IgD-negative memory B cell (primary cell): Measurements from ENCODE around the gene HSF4. TPM values are rescaled to one million over a fixed set of nuclear protein-coding genes. Genes with fewer than 3 reads are reported as not detected.

Experiments used
- H3K27ac Mint-ChIP-seq, 3 donors: one replicate each; pipeline ENCODE4 v1.8.0; 2020 to 2022; ENCODE audit warnings: mild to moderate bottlenecking in 3 of 3, mixed read lengths in 3 of 3, moderate library complexity in 1 of 3
- H3K27me3 Mint-ChIP-seq: one replicate; pipeline ENCODE4 v1.8.0; 2021; ENCODE audit warnings: mixed read lengths
- H3K36me3 Mint-ChIP-seq: one replicate; pipeline ENCODE4 v1.8.0; 2020; ENCODE audit warnings: mild to moderate bottlenecking, mixed read lengths
- H3K4me1 Mint-ChIP-seq, 3 donors: one replicate each; pipeline ENCODE4 v1.8.0; 2020 to 2022; ENCODE audit warnings: mixed read lengths in 3 of 3, mild to moderate bottlenecking in 1 of 3
- H3K4me3 Mint-ChIP-seq, 4 donors: one replicate each; pipeline ENCODE4 v1.8.0; 2020 to 2022; ENCODE audit warnings: mild to moderate bottlenecking in 4 of 4, mixed read lengths in 4 of 4, moderate library complexity in 3 of 4
- H3K9me3 Mint-ChIP-seq, 3 donors: one replicate each; pipeline ENCODE4 v1.8.0; 2020 to 2021; ENCODE audit warnings: mixed read lengths in 3 of 3, mild to moderate bottlenecking in 1 of 3
- polyA plus RNA-seq: library from polyadenylated mRNA; unstranded; fragments of 300-500 nt; fragmentation: Illumina TruSeq; gene quantifications from one replicate; pipeline ENCODE4 v1.2.3, GENCODE V29; 2021

Gene HSF4
- polyA plus RNA-seq, 1 donor from 2014 or later: not detected

- peaks cover 68% of the 10 kb centered on the region for H3K27me3 Mint-ChIP-seq
Observed at GRCh38 chr16:67169642-67170167, 5.2 kb downstream of the HSF4 start.

GRCh38 chr16:67170168-67170948 lies 5.8 kb downstream of the HSF4 start, which contains the start of gene NOL3:
NOL3 (plus strand) TSS chr16:67170538.
- Mint-ChIP-seq H3K36me3 (peaks cover 1% of the 10 kb centered on the region), H3K27me3 (peaks cover 63% of the 10 kb centered on the region), H3K4me3 (peak within 1 kb of the TSS; percentile 66 to 87 (median 76)), H3K9me3 (peaks cover 0 to 2% (median 0%) of the 10 kb centered on the region in 3 donors), H3K4me1 (peaks cover 15 to 26% (median 19%) of the 10 kb centered on the region in 3 donors), H3K27ac (peak within 1 kb of the TSS in 1 of 3 donors; percentile 35)

More at GRCh38 chr16:67169642-67170167, 5.2 kb downstream of the HSF4 start:
- Mint-ChIP-seq H3K27ac (peak overlapping the region in 1 of 3 donors; percentile 35), H3K4me3 (peak overlapping the region in 3 of 4 donors; percentile 68 to 87 (median 85)), H3K36me3 (peaks cover 1% of the 10 kb centered on the region), H3K9me3 (peaks cover 0 to 2% (median 0%) of the 10 kb centered on the region in 3 donors), H3K4me1 (peaks cover 18 to 26% (median 19%) of the 10 kb centered on the region in 3 donors)

GRCh38 chr16:67170949-67171649 lies 6.6 kb downstream of the HSF4 start:
- H3K36me3 Mint-ChIP-seq: peaks cover 1% of the 10 kb centered on the region
- H3K27me3 Mint-ChIP-seq: peaks cover 61% of the 10 kb centered on the region
- peak overlapping the region in 2 of 4 donors; percentile 65 to 72 for H3K4me3 Mint-ChIP-seq
- peak overlapping the region in 1 of 3 donors; percentile 23 for H3K27ac Mint-ChIP-seq
- peaks cover 0 to 2% (median 0%) of the 10 kb centered on the region in 3 donors for H3K9me3 Mint-ChIP-seq
- H3K4me1 Mint-ChIP-seq: peaks cover 15 to 26% (median 18%) of the 10 kb centered on the region in 3 donors

- Mint-ChIP-seq H3K36me3 (peaks cover 1% of the 10 kb centered on the region), H3K4me1 (peaks cover 16 to 26% (median 20%) of the 10 kb centered on the region in 3 donors), H3K27ac (peak overlapping the region in 2 of 3 donors; percentile 17 to 18), H3K27me3 (peaks cover 53% of the 10 kb centered on the region), H3K4me3 (peak overlapping the region; percentile 75 to 87 (median 84)), H3K9me3 (peaks cover 0 to 2% (median 0%) of the 10 kb centered on the region in 3 donors)
Observed at GRCh38 chr16:67173323-67173722, 8.8 kb downstream of the HSF4 start.

GRCh38 chr16:67173808-67174705 lies 9.5 kb downstream of the HSF4 start:
- Mint-ChIP-seq H3K4me3 (peak overlapping the region; percentile 75 to 87 (median 84)), H3K4me1 (peaks cover 16 to 26% (median 20%) of the 10 kb centered on the region in 3 donors), H3K36me3 (peaks cover 1% of the 10 kb centered on the region), H3K27ac (peak overlapping the region in 1 of 3 donors; percentile 17), H3K9me3 (peaks cover 0 to 2% (median 0%) of the 10 kb centered on the region in 3 donors), H3K27me3 (peaks cover 49% of the 10 kb centered on the region)

- Mint-ChIP-seq H3K4me1 (peaks cover 14 to 23% (median 19%) of the 10 kb centered on the region in 3 donors), H3K9me3 (peaks cover 0 to 2% (median 0%) of the 10 kb centered on the region in 3 donors), H3K27me3 (peaks cover 48% of the 10 kb centered on the region), H3K36me3 (peaks cover 1% of the 10 kb centered on the region), H3K4me3 (peak overlapping the region in 2 of 4 donors; percentile 75 to 87), H3K27ac (no peak overlapping the region)
Observed at GRCh38 chr16:67174706-67175231, 10.2 kb downstream of the HSF4 start.

GRCh38 chr16:67176662-67177061 lies 12.1 kb downstream of the HSF4 start:
- Mint-ChIP-seq H3K4me1 (peaks cover 10 to 15% (median 12%) of the 10 kb centered on the region in 3 donors), H3K27me3 (peaks cover 33% of the 10 kb centered on the region), H3K9me3 (peaks cover 0 to 2% (median 0%) of the 10 kb centered on the region in 3 donors), H3K27ac (peak overlapping the region in 2 of 3 donors; percentile 53 to 77), H3K36me3 (peaks cover 1% of the 10 kb centered on the region), H3K4me3 (peak overlapping the region in 1 of 4 donors; percentile 65)

- no peaks in the 10 kb centered on the region for H3K9me3 Mint-ChIP-seq
- peaks cover 10 to 15% (median 11%) of the 10 kb centered on the region in 3 donors for H3K4me1 Mint-ChIP-seq
- H3K27ac Mint-ChIP-seq: peak overlapping the region in 2 of 3 donors; percentile 27 to 70
- H3K4me3 Mint-ChIP-seq: peak overlapping the region; percentile 63 to 93 (median 75)
- peaks cover 25% of the 10 kb centered on the region for H3K27me3 Mint-ChIP-seq
- H3K36me3 Mint-ChIP-seq: peaks cover 1% of the 10 kb centered on the region
Observed at GRCh38 chr16:67177743-67178699, 13.5 kb downstream of the HSF4 start.

- peaks cover 13% of the 10 kb centered on the region for H3K27me3 Mint-ChIP-seq
- H3K4me1 Mint-ChIP-seq: peaks cover 0 to 5% (median 1%) of the 10 kb centered on the region in 3 donors
- no peaks in the 10 kb centered on the region for H3K9me3 Mint-ChIP-seq
- no peak overlapping the region for H3K27ac Mint-ChIP-seq
- no peak overlapping the region for H3K4me3 Mint-ChIP-seq
- no peaks in the 10 kb centered on the region for H3K36me3 Mint-ChIP-seq
Observed at GRCh38 chr16:67179421-67180080, 15.0 kb downstream of the HSF4 start.

GRCh38 chr16:67180166-67180565 lies 15.6 kb downstream of the HSF4 start:
- no peak overlapping the region for H3K4me3 Mint-ChIP-seq
- peaks cover 15% of the 10 kb centered on the region for H3K27me3 Mint-ChIP-seq
- H3K36me3 Mint-ChIP-seq: no peaks in the 10 kb centered on the region
- H3K27ac Mint-ChIP-seq: no peak overlapping the region
- peaks cover 1 to 6% (median 5%) of the 10 kb centered on the region in 3 donors for H3K4me1 Mint-ChIP-seq
- no peaks in the 10 kb centered on the region for H3K9me3 Mint-ChIP-seq

GRCh38 chr16:67181346-67181745 lies 16.8 kb downstream of the HSF4 start:
- Mint-ChIP-seq H3K27me3 (peaks cover 15% of the 10 kb centered on the region), H3K27ac (no peak overlapping the region), H3K4me1 (peaks cover 8 to 12% (median 10%) of the 10 kb centered on the region in 3 donors), H3K4me3 (no peak overlapping the region), H3K36me3 (no peaks in the 10 kb centered on the region), H3K9me3 (no peaks in the 10 kb centered on the region)

GRCh38 chr16:67182288-67182687 lies 17.7 kb downstream of the HSF4 start:
- Mint-ChIP-seq H3K4me1 (peaks cover 8 to 12% (median 10%) of the 10 kb centered on the region in 3 donors), H3K9me3 (no peaks in the 10 kb centered on the region), H3K27me3 (peaks cover 18% of the 10 kb centered on the region), H3K36me3 (no peaks in the 10 kb centered on the region), H3K27ac (no peak overlapping the region), H3K4me3 (no peak overlapping the region)
